Right atrium auricular region (tissue), 2 donors: ENCODE measurements around the gene NRCAM. TPM values are rescaled to one million over a fixed set of nuclear protein-coding genes. Genes with fewer than 3 reads are reported as not detected.
"Not testable (repeated sequence)": the region's sequence is repeated elsewhere in the genome, so short reads cannot be mapped to it uniquely, and the experiment has no call there.

ENCODE experiments used
- DNase-seq: peaks from one replicate; pipeline ENCODE4 v3.0.0-alpha.2; 2019; ENCODE audit warnings: low spot score
- H3K27ac ChIP-seq, 2 donors: fragments of 200-600 bp; sonication (generic); 1 replicate in 1 of 2; 2 replicates in 1 of 2; pipeline ENCODE4 v1.5.1; 2016 to 2019
- H3K27me3 ChIP-seq, 2 donors: fragments of 200-600 bp; sonication (generic); one replicate each; pipeline versions ENCODE4 v1.5.1 to v1.6.0; 2017 to 2019
- H3K36me3 ChIP-seq: fragments of 200-600 bp; sonication (generic); one replicate; pipeline ENCODE4 v1.5.1; 2016
- H3K4me1 ChIP-seq, 2 donors: fragments of 200-600 bp; sonication (generic); one replicate each; pipeline versions ENCODE4 v1.5.1 to v1.6.0; 2017 to 2019
- H3K4me3 ChIP-seq, 2 donors: fragments of 200-600 bp; sonication (generic); 1 replicate in 1 of 2; 2 replicates in 1 of 2; pipeline ENCODE4 v1.5.1; 2017 to 2019; ENCODE audit warnings: mild to moderate bottlenecking in 1 of 2, moderate library complexity in 1 of 2
- H3K9me3 ChIP-seq, 2 donors: fragments of 200-600 bp; sonication (generic); one replicate each; pipeline ENCODE4 v1.5.1; 2019
- total RNA-seq, 2 donors: library from RNA; depleted of rRNA; stranded (reverse); fragments of >200 nt; gene quantifications; one replicate each; pipeline ENCODE4 v1.1.0, GENCODE V29; 2016
- TF ChIP-seq, protein P1 (sequence below), 2 donors: fragments of 200-600 bp; sonication (generic); IDR thresholded peaks; one replicate each; pipeline ENCODE4 v1.5.1; 2019; ENCODE audit warnings: antibody characterized with exemption in 2 of 2

NRCAM gene
- total RNA-seq, 2 donors from 2014 or later = 0.63 to 0.93 TPM

DNA sequence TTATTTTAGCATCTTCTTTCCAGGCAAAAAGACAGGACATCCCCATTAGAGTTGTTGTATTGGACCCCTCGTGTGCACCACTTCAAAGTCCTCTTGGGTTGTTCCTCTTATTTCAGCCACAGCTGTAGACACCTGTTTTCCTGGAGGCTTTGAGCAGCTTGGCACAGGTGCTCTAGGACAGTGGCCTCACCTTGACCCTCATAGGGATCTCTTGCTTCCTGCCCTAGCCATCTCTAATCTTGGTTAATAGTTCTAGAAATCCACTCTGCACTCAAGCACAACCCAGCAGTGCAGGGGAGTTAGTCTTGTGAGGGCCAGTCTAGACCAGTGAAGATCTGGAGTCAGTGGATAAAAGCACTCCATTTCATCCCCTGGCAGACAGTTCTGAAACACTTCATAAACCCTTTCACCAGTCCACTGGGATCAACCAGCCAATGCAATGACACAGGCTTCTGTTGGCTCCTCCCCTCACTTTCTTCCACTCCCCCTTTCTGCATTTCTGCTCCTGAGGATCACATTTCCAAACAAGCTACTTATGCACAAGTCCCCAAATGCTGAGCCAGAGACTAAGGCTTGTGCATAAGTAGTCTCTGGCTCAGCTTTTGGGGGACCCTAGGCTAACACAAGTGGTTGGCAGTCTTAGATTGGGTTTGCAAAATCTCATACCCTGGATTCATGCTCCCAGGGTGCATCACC is 194.5 kb downstream of the NRCAM start:
- no peak overlapping the region for H3K4me3 ChIP-seq
- TF ChIP-seq, protein P1, sequence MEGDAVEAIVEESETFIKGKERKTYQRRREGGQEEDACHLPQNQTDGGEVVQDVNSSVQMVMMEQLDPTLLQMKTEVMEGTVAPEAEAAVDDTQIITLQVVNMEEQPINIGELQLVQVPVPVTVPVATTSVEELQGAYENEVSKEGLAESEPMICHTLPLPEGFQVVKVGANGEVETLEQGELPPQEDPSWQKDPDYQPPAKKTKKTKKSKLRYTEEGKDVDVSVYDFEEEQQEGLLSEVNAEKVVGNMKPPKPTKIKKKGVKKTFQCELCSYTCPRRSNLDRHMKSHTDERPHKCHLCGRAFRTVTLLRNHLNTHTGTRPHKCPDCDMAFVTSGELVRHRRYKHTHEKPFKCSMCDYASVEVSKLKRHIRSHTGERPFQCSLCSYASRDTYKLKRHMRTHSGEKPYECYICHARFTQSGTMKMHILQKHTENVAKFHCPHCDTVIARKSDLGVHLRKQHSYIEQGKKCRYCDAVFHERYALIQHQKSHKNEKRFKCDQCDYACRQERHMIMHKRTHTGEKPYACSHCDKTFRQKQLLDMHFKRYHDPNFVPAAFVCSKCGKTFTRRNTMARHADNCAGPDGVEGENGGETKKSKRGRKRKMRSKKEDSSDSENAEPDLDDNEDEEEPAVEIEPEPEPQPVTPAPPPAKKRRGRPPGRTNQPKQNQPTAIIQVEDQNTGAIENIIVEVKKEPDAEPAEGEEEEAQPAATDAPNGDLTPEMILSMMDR (IDR thresholded peaks at IDR 0.05) = no peak

DNA sequence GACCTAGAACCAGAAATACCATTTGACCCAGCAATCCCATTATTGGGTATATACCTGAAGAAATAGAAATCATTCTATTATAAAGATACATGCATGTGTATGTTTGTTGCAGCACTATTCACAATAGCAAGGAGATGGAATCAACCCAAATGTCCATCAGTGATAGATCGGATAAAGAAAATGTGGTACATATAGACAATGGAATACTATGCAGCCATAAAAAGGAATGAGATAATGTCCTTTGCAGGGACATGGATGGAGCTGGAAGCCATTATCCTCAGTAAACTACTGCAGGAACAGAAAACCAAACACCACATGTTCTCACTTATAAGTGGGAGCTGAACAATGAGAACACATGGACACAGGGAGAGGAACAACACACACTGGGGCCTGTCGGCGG is 196.8 kb downstream of the NRCAM start:
- not testable (repeated sequence) for H3K9me3 ChIP-seq, H3K4me1 ChIP-seq, H3K4me3 ChIP-seq, DNase-seq, H3K36me3 ChIP-seq, H3K27me3 ChIP-seq, H3K27ac ChIP-seq

More for the DNA sequence above, 194.5 kb downstream of the NRCAM start:
- Histone ChIP-seq H3K36me3 (no peaks in the 10 kb centered on the region), H3K4me1 (no peaks in the 10 kb centered on the region), H3K27me3 (no peaks in the 10 kb centered on the region), H3K27ac (no peak overlapping the region), H3K9me3 (no peaks in the 10 kb centered on the region)
- DNase-seq = no peak

DNA sequence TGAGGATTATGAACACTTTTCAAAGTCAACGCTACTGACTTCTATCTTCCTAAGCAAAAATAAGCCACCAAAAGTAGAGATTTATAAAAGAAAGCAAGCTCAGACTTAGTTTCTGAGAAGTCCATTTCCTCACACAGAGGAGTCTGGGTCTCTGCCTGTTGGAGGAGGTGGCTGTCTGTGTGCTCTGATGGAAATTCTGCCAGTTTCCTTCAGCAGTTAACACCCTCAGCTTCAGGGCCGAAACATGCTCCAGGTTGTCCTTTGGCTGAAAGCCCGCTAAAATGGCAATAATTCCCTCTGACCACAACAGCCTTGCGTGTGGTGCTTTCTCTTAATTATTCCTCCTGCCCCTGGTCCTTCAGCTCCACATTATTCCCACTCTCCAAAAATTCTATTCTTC is 198.3 kb downstream of the NRCAM start:
- H3K36me3 ChIP-seq = no peaks in the 10 kb centered on the region
- no peaks in the 10 kb centered on the region for H3K4me1 ChIP-seq
- H3K4me3 ChIP-seq = no peak overlapping the region
- TF ChIP-seq, protein P1 (IDR thresholded peaks at IDR 0.05) = no peak
- H3K27ac ChIP-seq = no peak overlapping the region
- H3K9me3 ChIP-seq = no peaks in the 10 kb centered on the region
- H3K27me3 ChIP-seq = no peaks in the 10 kb centered on the region
- no peak for DNase-seq

DNA sequence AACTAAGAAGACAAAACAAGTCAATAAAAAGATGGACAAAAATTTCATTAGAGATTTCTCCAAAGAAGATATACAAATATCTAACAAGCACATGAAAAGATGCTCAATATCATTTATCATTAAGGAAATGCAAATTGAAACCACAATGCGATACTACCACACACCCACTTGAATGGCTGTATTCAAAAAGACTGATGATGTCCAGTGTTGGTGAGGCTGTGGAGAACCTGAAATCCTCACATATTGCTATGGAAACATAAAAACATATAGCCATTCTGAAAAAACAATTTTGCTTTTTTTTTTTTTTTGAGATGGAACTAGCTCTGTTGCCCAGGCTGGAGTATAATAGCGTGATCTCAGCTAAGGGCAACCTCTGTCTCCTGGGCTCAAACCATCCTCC is 202.0 kb downstream of the NRCAM start:
- H3K36me3 ChIP-seq = no peaks in the 10 kb centered on the region
- H3K9me3 ChIP-seq = no peaks in the 10 kb centered on the region
- TF ChIP-seq, protein P1 (IDR thresholded peaks at IDR 0.05) = no peak
- no peaks in the 10 kb centered on the region for H3K27me3 ChIP-seq
- H3K4me1 ChIP-seq = no peaks in the 10 kb centered on the region
- H3K27ac ChIP-seq = no peak overlapping the region
- no peak for DNase-seq
- H3K4me3 ChIP-seq = no peak overlapping the region

DNA sequence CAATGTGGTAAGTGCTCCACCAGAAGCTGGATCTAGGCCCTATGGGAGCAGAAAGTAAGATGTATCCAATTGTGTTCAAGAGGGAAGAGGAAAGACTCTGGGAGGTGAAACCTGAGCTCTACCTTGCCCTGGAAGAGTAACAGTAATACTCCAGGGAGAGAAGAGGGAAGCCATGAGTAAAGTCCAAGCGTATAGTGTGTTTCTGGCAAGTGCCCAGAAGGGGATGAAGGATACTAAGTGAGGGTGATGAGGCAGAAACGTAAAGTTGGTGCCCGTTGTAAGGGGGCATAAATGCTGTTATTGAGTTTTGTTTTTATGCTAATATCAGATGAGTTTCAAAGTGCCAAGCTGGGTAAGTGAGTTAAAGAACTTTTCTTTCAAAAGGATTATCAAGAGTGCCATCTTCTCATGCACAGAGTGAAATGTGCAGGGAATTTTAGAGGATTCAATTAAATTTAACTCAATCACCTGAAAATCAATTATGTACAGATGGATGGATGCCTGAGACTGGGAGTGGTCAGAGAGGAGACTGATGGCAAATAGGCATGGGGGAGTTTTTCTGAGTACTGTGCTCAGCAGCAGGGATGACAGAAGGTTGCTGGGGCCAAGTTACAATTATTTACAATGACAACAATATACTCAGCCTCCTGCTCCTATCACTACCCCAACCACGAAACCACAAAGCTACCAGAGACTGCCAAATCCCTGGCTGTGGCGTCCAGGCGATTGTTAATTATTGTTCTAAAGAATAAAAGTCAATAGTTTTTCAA is 202.8 kb downstream of the NRCAM start:
- TF ChIP-seq, protein P1 (IDR thresholded peaks at IDR 0.05) = no peak

DNA sequence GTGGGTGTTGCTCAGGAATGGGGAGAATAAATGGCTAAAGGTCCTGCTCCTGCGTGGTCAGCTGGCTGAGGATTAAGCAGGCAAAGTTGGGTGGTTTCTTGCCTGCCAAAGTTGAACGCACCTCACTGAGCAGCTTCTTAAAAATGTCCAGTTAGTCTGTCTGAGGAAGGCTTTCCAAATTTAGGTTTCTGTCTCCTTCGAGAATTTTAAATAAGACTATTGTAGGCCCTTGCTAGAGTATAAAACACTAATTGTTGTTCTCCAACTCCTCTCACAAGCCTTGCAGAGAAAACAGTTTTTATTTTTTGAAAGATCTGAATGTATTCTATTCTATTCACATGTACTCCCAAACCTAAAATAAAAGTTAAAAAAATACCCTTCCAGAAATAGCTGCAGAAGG is 204.1 kb downstream of the NRCAM start:
- H3K27ac ChIP-seq = no peak overlapping the region

More for the DNA sequence above, 202.8 kb downstream of the NRCAM start:
- Histone ChIP-seq H3K4me1 (no peaks in the 10 kb centered on the region), H3K27ac (no peak overlapping the region), H3K27me3 (no peaks in the 10 kb centered on the region), H3K36me3 (no peaks in the 10 kb centered on the region), H3K9me3 (no peaks in the 10 kb centered on the region), H3K4me3 (no peak overlapping the region)
- no peak for DNase-seq

More for the DNA sequence above, 204.1 kb downstream of the NRCAM start:
- Histone ChIP-seq H3K4me1 (no peaks in the 10 kb centered on the region), H3K9me3 (no peaks in the 10 kb centered on the region), H3K36me3 (no peaks in the 10 kb centered on the region), H3K27me3 (no peaks in the 10 kb centered on the region), H3K4me3 (no peak overlapping the region)
- DNase-seq = no peak
- TF ChIP-seq, protein P1 (IDR thresholded peaks at IDR 0.05) = no peak
